SKM-1 treated with dmso at 0.1 percent for 144 hours (cell line): ENCODE data around the gene BPIFB4.

Experiments
- DNase-seq: peaks from one replicate; lab custom pipeline; 2025; ENCODE audit not compliant: unreplicated experiment; lab: John Stamatoyannopoulos, UW

BPIFB4 gene

DNA sequence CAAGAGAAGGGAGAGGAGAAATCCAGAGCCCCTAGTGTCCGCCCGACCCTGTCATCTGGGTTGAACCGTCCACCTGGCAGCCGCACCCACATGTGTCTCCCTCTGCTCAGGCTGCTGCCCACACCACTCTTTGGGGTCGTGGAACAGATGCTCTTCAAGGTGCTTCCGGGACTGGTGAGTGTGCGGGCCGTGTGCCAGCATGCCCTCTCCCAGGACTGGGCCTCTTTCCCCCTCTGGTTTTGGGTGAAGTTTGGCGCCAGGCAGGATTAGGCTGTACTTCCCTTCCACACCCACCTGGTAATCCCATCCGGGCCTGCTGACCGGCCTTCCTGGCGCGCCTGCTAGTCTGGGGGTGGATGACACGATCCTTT is 17.8 kb upstream of the BPIFB4 start:
- DNase-seq, result no peak

DNA sequence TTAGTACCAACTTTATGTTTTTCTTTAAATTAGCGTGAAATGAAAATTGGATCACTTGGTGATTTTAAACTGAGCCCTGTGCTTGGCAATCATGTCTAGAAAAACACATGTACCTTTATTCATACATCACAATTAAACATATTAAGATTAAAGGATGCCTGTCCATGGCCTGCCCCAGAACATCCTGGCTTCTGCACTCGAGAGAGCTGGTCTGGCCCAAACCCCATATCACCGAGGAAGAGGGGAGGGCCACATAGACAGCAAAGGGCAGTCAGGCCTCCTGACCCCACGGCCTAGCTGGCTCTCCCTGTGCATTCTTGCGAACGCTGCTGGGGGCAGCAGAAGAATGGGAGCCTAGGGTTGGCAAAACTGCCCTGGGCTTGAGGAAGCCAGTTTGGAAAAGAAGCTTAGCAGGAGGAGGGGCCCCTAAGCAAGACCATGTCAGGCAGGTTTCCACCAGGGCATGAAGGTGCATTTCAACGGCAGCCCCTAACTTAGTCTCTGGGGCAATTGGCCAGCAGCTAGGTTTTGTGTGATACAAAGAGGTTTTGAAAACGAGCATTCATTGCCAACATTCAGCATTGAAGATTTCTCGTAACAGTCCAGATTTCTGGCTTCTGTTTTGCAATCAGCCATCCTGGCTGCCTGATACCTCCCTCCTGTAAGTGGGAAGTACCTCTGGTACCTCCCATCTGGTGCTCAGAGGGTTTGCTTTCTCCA is 17.2 kb upstream of the BPIFB4 start:
- no peak for DNase-seq

DNA sequence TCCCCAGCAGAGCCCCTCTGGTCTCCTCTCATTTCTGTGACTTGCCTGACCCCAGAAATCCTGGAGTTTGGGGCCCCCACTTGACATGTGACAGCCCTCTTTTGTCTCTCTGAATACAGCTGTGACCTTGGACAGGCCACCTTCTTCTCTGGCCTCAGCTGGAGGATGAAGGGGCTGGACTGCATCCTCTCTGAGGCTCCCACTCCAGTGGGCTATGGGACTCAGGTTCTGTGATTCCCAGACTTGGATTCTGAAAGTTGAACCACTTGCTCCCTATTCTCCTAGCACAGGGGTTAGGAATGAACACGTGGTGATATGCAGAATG is 16.7 kb upstream of the BPIFB4 start:
- no peak for DNase-seq

DNA sequence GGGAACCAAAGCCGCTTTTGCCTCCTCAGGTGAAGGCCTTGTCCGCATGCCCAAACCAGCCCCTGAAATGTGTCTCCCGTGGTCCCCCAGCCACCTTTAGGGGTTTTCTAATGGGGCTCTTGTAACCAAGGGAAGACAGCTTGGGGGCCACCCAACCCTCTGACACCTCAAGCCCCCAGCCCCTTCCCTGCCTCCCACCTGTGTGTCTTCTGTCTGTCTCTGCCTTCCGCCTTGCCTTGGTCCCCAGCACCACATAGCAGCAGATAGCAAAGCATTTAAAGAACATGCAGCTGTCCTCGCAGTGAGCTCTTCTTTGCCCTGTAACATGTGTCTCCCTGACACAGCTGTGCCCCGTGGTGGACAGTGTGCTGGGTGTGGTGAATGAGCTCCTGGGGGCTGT is 16.2 kb upstream of the BPIFB4 start:
- no peak for DNase-seq

DNA sequence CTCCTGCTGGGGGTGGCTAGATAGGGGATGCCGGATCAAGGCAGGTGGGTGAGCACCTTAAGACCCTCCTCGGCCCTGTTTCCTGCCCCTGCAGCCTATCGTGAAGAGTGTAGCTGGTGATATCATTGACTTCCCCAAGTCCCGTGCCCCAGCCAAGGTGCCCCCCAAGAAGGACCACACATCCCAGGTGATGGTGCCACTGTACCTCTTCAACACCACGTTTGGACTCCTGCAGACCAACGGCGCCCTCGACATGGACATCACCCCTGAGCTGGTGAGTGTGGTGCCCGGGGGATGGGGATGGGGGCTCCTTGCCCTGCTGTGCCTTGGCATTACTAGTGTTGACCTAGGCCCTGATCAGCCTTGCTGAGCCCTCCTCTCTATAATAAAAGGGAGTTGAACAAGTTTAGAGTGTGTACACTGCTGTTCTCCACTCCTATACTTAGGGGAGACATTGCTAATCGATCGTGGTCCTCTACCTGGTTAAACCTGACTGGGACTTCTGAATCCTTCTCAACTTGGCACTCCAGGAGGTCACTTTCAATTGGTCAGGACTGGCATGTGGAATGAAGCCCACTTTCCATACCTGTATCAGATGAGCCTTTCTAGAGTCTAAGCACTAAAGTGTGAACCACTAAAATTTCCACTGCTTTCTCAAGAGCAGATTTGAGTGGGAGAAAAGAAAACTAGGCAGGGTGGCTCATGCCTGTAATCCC is 14.7 kb upstream of the BPIFB4 start:
- DNase-seq, result no peak

DNA sequence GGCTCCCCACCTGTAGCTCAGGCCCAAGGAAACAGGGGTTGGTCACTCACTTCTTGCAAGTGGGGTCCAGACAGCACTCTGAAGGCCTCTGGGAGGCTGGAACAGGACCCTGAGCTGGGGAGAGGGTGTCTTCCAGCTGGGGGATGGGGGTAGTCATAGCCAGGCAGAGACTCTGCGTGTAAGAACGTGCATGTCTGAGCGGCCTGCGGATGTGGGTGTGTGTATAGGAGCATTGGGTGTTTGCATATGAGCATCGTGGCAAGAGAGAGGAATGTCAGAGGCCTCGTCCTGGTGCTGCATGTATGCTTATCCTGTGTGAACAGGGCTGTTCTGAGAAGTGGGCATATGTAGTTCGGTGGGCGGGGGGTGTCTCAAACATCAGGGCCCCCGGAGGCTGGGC is 13.7 kb upstream of the BPIFB4 start:
- no peak for DNase-seq

DNA sequence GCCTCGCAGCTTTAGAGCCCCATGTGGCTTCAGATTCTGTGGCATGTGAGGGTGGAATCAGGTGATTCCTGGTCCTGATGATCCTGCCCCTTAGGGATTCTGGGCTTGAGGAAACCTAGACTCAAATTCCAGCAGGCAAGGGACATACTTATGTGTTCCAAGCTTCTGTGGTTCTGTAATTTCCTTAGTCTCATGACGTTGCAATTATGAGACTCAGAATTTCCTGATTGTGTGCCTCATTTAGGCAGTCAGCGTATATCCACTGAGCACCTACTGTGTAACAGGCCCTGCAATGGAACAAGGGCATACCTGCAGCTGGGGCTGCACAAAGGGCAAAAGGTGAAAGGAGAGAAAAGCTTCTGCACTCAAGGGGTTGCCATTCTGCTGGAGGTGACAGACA is 11.6 kb upstream of the BPIFB4 start:
- DNase-seq, result no peak

DNA sequence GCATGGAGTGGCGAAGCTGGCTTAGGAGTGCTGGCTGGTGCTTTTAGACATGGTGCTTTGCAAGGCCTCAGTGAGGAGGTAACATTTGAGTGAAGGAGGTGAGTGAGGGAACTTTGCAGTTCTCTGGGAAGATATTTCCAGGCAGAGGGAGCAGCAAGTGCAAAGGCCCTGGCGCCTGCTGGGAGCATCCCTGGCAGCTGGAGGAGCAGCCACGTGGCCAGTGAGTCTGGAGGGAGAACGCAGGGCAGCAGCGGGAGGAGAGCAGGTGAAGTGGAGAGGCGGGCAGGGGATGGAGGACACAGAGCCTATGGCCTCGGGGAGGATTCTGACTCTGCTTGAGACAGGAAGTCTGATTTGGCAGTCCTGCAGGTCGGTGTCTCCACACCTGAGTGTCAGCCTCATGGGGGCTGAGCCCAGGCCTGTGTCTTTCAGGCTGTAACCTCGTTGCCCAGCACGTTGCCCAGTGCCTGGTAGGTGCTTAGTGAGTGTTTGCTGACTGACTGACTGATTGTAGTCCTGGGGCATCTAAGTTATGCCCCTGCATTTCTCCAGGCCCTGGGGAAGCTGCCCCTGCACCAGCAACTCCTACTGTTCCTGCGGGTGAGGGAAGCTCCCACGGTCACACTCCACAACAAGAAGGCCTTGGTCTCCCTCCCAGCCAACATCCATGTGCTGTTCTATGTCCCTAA is 11.0 kb upstream of the BPIFB4 start:
- no peak for DNase-seq

DNA sequence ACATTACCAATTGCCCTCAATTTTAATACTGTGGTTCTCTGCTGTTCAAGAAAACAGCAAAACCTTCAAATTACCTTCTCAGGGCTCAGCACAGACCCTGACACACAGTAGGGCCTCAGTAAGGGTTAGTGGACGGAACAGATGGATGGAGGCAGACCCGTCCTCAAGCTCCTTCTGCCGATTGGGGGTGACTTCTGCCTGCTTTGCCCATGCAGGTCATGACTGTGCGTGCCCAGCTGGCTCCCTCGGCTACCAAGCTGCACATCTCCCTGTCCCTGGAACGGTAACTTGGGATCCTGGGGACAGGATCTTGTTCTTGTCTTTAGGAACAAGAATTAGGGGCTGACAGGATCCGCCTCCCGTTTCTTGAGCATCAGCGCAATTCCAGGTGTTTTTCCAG is 9.8 kb upstream of the BPIFB4 start:
- DNase-seq, result no peak

DNA sequence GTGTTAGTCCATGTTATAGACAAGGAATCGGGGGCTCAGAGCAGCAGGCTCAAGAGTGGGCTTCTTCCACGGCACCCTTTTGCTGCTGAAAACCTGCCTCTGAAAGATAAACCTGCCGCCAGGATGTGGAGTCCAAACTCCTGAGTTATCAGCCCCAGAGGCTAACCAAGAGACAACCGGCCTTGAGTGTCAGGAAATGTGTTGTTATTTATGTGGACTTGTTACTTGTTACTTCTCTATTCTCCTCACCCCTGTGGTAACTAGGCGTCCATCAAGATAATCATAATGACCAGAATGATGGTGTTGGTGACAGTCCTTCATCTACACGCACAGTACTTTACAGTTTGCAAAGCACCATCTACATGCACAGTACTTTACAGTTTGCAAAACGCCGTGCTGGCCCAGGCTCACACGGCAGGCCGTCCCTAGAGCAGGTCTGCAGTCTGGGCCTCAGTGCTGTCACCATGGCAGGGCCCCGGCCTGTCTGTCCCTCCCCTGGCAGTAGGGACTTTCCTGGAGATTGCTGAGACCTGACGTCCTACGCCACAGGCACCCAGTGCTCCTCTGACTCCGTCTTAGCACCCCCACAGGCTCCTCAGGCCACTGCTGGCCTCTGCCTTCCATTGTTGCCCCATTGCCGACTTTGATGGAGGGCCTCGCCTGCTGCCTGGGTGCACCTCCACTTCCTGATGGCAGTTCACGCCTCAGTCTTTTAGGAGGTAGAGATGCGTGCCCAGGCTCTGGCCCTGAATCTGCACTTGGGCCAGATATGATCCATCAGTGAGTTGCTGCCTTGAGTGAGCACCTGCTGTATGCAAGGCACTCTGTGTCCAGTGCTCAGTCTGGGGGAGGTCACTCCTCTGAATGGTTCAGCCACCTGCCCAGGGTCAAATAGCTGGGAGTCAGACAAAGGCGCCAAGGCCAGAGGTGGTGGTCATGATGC is 9.1 kb upstream of the BPIFB4 start:
- no peak for DNase-seq

DNA sequence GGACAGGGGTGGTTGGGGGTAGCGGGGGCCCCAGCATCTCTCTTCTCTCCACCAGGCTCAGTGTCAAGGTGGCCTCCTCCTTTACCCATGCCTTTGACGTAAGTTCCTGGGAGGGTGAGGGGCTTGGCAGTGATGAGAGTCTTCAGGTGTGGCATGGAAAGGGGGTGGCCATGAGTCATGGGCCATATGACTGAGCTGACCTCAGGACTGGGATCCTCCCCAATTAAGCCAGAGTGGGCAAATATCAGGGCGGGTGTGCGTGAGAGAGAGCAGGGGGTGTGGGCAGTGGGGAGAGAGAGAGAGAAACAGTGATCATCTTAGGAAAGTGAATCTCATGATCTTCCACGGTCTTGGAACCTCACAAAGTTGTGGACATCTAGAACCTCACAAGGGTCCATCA is 8.2 kb upstream of the BPIFB4 start:
- no peak for DNase-seq

DNA sequence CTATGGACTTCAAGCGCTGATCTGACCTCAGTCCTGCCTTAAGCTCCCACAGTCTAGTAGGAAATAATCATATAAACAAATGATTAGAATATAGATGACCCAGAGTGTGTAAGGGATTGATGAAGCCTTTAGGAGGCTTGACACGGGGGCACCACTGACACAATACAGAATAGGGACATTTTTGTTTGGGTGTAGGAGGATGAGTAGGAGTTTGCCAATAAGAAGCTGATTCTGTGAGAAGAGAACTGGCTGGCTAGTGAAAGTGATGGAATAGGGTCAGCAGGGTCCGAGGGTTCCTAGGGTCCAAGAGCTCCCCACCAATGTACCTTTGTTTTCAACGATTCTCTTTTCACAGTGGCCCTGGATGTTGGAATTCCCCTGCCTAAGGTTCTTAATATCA is 7.1 kb upstream of the BPIFB4 start:
- no peak for DNase-seq

DNA sequence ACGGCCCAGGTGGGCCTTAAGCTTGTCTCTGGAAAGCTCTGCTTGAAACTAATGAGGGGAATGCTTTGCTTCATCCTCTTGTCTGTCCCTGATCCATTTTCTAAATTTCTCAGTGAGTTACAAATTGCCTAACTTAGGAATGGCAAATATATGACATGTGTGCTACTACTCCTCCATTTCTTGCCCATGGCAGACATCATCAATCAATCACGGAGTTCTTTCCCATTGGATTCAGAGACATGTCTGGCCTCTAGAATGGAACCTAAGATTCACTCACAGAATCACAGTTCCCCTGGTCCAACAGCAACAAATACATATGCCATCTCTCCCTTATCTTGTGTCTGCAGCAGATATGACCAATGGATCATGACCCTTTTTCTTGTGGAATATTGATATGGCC is 6.6 kb upstream of the BPIFB4 start:
- DNase-seq, result no peak

DNA sequence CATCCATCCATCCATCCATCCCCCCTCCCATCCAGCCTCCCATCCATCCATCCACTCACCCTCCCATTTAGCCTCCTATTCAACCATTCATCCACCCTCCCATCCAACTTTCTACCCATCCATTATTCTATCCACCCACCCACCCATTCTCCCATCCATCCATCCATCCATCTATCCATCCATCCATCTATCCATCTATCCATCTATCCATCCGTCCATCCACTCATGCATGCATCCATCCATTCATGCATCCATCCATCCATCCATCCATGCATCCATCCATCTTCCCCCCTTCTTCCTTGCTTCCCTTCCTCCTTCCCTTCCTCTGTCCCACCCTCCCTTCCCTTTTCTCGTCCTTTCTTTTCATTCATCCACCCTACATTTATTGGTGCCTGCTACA is 4.8 kb upstream of the BPIFB4 start:
- no peak for DNase-seq

DNA sequence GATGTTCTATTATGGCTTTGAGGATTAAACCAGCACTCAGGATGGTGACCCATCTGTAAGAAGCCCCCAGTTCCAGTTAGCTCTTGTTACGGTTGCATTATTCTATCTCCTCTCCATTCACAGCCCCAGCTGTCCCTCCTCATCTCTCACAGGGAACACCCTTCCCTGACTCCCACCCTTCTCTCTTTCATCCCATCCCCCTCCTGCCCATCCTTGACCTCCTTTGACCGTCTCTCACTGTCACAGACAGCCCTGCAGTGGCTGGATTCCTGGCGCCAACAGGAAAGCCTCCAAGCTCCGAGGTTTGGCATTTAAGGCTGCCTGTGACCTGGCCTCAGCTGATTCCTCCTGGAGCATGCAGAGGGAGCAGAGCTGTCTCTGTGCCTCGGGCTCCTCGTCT is 4.2 kb upstream of the BPIFB4 start:
- no peak for DNase-seq

DNA sequence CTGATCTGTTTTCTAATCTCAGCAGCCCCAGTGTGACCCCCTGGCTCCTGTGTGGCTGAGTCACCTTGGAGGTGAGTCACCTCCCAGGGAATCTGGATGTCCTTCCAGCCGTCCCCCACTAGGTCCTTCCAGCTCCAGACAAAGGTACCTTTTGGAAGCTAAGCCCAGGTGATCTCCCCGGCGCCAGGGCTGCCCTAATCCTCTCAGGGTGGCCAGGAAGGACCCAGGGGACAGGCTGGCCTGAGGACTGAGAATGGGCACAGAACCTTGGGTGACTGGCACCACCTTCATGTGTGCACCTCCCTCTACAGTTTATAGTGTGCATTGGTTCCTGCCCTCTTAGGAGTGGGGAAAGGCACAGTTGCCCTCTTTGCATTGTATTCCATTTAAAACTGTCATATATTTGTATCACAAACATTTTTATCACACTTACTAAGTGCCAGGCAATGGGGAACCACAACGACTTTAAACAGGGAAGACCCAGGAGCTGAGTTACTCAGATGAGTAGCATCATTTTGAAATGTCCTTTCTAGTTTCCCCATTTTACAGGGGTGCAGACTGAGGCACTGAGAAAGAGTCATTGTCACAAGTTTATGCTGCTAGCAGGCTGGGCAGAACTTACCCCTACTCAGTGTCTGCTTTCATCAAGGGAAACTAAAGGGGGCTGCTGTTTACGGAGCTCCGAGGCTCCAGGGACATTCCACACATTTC is 2.6 kb upstream of the BPIFB4 start:
- no peak for DNase-seq

DNA sequence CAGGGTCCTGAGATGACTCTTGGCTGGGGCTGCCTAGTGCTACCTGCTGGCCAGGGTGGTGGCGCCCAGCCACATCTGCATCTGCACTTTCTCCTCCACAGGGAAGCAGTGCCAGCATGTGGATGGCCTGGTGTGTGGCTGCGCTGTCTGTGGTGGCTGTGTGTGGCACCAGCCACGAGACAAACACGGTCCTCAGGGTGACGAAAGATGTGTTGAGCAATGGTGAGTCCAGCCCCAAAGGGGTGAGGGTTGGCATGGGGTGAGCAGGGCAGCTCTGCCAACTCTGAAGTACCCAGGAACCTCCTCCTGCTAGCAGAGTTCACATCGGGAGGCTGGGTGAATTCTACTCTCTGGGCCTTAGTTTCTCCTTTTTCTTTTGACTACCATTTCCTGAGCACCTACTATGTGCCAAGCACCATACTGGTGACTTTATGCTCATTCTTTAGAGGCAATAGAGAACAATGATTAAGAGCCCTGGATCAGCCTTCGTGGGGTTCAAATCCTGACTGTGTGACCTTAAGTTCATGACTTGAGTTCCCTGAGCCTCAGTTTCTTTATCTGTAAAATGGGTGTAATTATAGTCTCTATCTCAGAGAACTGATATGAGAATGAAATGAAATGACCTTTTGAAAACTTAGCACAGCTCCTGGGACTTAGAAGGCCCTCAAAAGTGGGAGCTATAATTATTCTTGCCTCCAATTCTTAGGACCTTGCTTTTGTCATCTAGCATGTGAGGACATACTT is 2.1 kb downstream of the BPIFB4 start:
- no peak for DNase-seq

DNA sequence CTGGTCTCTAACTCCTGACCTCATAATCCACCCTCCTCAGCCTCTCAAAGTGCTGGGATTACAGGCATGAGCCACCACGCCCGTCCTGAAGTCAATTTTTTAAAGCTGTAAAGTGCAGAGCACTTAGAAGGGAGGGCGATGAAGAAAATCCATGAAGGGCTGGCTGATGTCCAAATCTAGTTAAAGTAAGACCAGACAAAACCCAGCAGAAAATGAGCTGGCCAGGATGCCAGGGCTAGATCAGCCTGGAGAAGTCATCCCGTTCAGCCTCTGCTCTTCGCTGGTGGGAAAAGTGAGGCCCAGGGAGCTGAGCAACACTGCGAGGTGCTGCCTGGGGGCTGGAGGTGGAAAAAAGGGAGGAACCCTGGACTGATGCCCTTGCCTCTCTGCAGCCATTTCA is 3.1 kb downstream of the BPIFB4 start:
- no peak for DNase-seq

DNA sequence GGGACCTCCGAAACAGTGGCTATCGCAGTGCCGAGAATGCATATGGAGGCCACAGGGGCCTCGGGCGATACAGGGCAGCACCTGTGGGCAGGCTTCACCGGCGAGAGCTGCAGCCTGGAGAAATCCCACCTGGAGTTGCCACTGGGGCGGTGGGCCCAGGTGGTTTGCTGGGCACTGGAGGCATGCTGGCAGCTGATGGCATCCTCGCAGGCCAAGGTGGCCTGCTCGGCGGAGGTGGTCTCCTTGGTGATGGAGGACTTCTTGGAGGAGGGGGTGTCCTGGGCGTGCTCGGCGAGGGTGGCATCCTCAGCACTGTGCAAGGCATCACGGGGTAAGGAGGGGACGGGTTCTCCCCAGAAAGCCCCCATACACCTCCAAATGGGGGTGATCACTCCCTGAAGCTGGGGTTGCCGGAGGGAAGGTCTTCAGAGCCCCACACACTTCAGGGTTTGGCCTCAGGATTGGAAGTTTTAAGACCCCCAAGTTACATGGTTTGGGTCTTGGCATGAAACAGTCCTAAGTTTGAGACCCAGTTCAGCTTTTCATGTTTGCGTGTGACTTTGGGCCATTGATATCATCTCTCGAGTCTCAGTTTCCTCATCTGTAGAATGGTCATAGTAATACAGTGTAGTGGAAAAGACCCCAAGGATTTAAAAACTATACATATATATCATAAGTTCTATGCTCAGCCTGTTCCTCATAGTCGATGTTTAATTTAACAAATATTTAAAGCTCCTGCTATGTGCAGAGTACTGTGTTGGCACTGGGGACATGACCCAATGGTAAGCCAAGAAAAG is 4.3 kb downstream of the BPIFB4 start:
- DNase-seq, result no peak
